A375 (cell line): ENCODE data around the gene TBC1D2. TPM values are rescaled to one million over a fixed set of nuclear protein-coding genes. Genes with fewer than 3 reads are reported as not detected.

Source experiments
- small RNA-seq: library from RNA; depleted of rRNA; stranded (forward); fragments of <200 nt; gene quantifications from one replicate; pipeline ENCODE3, GENCODE V24; 2014
- total RNA-seq: library from RNA; depleted of rRNA; stranded (reverse); fragments of >200 nt; shearing (Covaris generic); gene quantifications from 2 replicates; pipeline ENCODE4 v1.2.3, GENCODE V29; 2014; rRNA removed

TBC1D2 gene, protein sequence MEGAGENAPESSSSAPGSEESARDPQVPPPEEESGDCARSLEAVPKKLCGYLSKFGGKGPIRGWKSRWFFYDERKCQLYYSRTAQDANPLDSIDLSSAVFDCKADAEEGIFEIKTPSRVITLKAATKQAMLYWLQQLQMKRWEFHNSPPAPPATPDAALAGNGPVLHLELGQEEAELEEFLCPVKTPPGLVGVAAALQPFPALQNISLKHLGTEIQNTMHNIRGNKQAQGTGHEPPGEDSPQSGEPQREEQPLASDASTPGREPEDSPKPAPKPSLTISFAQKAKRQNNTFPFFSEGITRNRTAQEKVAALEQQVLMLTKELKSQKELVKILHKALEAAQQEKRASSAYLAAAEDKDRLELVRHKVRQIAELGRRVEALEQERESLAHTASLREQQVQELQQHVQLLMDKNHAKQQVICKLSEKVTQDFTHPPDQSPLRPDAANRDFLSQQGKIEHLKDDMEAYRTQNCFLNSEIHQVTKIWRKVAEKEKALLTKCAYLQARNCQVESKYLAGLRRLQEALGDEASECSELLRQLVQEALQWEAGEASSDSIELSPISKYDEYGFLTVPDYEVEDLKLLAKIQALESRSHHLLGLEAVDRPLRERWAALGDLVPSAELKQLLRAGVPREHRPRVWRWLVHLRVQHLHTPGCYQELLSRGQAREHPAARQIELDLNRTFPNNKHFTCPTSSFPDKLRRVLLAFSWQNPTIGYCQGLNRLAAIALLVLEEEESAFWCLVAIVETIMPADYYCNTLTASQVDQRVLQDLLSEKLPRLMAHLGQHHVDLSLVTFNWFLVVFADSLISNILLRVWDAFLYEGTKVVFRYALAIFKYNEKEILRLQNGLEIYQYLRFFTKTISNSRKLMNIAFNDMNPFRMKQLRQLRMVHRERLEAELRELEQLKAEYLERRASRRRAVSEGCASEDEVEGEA
- 7.5 and 8.7 TPM in 2 replicates for total RNA-seq

DNA sequence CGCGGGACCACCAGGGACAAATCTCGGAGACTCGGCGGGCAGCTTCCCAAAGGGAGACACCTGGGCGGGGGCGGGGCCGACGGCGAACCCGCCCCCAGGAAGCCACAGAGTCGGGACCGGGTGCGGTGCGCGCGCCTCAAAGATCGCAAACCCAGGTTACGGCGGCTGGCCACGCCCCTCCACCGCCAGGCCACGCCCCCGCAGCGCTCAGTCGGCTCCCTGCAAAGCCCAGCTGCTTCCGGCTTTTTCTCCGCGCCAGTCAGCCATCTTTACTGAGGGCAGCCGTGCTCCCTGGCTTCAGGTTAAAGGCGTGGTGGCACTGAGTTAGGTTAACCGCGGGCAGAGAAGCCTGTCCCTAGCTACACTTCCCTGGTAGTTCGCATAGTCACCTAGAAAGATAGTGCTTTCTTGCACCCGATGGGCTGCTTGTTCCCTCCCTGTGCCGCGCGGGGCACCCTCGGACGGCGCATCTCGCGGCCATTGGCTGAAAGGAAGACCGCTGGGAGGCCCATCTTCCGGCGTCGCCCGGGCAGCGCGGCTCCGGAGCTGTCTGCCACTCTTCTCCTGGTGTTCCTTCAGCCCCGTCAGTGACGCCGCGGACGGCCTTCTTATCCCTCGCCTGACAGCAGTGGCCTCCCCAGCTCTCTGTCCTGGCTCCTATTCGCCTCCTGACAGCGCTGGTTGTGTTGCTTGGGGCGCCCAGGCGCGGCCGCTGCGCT, at the start of gene TBC1D2:
TBC1D2 (minus strand) TSS at position 72 of the 719 bp plus-strand sequence. CDS start 108 bp downstream, outside the sequence.

DNA sequence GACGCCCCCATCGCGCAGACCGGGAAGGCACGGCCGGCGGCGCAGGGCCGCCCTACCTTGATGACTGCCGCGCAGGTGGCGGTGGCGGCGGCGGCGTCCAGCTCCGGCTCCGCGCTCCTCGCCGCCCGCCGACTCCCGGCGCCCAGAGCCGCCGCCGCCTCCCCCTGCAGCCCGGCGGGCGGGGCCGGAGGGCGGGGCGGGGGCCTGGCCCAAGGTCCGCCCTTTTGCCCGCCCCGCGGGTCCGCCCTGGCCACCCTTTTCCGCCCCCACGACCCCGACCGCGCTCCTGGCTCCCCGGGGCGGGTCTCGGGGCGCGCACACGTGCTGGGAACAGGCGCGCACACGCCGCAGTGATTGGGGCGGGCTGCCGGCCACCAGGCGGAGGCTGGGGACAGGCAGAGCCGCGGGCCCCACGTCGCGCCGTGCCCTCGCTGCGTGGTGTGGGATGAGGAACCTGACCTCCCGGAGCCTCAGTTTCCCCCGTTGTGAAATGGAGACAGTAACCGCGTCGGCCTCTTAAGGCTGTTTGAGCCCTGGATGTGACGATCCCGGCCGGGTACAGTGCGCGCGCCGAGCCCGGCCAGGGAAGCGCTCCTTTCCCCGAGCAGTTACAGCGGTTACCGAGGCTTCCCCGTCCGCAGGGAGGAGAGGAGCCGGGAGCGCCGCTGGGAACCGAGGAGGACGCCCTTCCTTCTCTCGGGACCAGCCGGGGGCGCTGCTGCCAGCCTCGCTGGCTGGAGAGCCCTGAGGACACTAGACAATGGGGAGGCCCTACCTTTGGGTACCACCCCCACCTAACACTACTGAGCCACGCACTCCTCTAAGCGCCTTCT, 62.7 kb downstream of the TBC1D2 start, which contains the start of gene CORO2A:
CORO2A (minus strand) TSS at position 135 of the 833 bp plus-strand sequence. CDS start 34,977 bp downstream, outside the sequence.

Small RNA genes lying within 50 kb of the gene (small RNA-seq; reads per million reads assigned to genes)
- not detected for gene MIR6854

Other genes with a start within 250 kb of the TBC1D2 start
- gene NANS, start 198.9 kb downstream of the TBC1D2 start, total RNA-seq: 128 and 139 TPM in 2 replicates
- gene TRIM14, start 136.4 kb downstream of the TBC1D2 start, total RNA-seq: 13.6 and 21.7 TPM in 2 replicates
- 3.7 and 4.1 TPM in 2 replicates for gene CORO2A, start 63.0 kb downstream of the TBC1D2 start, total RNA-seq